ENCODE data around the gene ZNF391. TPM values are rescaled to one million over a fixed set of nuclear protein-coding genes. Genes with fewer than 3 reads are reported as not detected.
A peak's percentile ranks its signal among the peaks of the same experiment; 100 is the strongest.

The ZNF391 gene
- total and polyA plus RNA-seq, 2 donors from 2014 or later = 1.5 to 5.4 TPM

DNA sequence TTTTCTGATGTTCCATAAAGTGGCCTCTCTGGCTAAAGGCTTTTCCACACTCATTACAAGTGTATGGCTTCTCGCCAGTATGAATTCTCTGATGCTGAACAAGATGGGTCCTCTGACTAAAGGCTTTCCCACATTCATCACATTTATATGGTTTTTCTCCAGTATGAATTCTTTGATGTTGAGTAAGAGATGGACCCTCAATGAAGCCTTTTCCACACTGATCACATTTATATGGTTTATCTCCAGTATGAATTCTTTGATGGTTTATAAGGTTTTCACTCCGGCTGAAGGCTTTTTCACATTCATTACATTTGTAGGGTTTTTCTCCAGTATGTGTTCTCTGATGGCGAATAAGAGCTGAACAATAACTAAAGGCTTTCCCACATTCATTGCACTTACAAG, 63.9 kb downstream of the ZNF391 start:
- Histone ChIP-seq H3K27me3 (ENCODE audit: control insufficient read depth, insufficient read depth, low read length) (no peaks in the 10 kb centered on the region), H3K4me1 (ENCODE audit: control insufficient read depth in 2 of 3, insufficient read depth in 2 of 3, low read depth in 1 of 3, low read length in 3 of 3) (no peaks in the 10 kb centered on the region), H3K9me3 (ENCODE audit: control insufficient read depth in 2 of 3, insufficient read depth in 1 of 3, low read length in 3 of 3) (peaks cover 22 to 87% (median 59%) of the 10 kb centered on the region in 3 donors), H3K27ac (ENCODE audit: low read depth in 2 of 2, low read length in 2 of 2) (no peak overlapping the region), H3K4me3 (ENCODE audit: low read length in 3 of 3) (peak overlapping the region in 1 of 3 donors; percentile 23), H3K9ac (ENCODE audit: low read length in 3 of 3) (no peak overlapping the region), H3K36me3 (ENCODE audit: control insufficient read depth in 2 of 3, insufficient read depth in 3 of 3, low read length in 3 of 3) (peaks cover 52 to 67% (median 59%) of the 10 kb centered on the region in 3 donors)
- intact Hi-C loops (cut with DNase I) = no loop called here
- DNase-seq = no peak
- FAIRE-seq = no peak
- TF ChIP-seq, protein P1, sequence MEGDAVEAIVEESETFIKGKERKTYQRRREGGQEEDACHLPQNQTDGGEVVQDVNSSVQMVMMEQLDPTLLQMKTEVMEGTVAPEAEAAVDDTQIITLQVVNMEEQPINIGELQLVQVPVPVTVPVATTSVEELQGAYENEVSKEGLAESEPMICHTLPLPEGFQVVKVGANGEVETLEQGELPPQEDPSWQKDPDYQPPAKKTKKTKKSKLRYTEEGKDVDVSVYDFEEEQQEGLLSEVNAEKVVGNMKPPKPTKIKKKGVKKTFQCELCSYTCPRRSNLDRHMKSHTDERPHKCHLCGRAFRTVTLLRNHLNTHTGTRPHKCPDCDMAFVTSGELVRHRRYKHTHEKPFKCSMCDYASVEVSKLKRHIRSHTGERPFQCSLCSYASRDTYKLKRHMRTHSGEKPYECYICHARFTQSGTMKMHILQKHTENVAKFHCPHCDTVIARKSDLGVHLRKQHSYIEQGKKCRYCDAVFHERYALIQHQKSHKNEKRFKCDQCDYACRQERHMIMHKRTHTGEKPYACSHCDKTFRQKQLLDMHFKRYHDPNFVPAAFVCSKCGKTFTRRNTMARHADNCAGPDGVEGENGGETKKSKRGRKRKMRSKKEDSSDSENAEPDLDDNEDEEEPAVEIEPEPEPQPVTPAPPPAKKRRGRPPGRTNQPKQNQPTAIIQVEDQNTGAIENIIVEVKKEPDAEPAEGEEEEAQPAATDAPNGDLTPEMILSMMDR (IDR thresholded peaks at IDR 0.05; ENCODE audit: borderline replicate concordance, extremely low read depth, insufficient read depth) = no peak

Other genes with a start within 250 kb of the ZNF391 start
- 11.2 TPM for gene PRSS16, start 141.1 kb upstream of the ZNF391 start, total RNA-seq
- 5.1 TPM for gene PRSS16, start 141.1 kb upstream of the ZNF391 start, polyA plus RNA-seq (ENCODE audit: insufficient read depth, low read depth, low replicate concordance)
- gene POM121L2, start 76.5 kb upstream of the ZNF391 start, total RNA-seq = not detected
- gene POM121L2, start 76.5 kb upstream of the ZNF391 start, polyA plus RNA-seq (ENCODE audit: insufficient read depth, low read depth, low replicate concordance) = not detected
- 8.0 TPM for gene ZNF184, start 84.3 kb downstream of the ZNF391 start, total RNA-seq
- 4.4 TPM for gene ZNF184, start 84.3 kb downstream of the ZNF391 start, polyA plus RNA-seq (ENCODE audit: insufficient read depth, low read depth, low replicate concordance)